ENCODE data around the gene EEF1AKMT2. TPM values are rescaled to one million over a fixed set of nuclear protein-coding genes. Genes with fewer than 3 reads are reported as not detected.

EEF1AKMT2 gene
- total RNA-seq, 1 donor from 2014 or later: 12.5 TPM

DNA sequence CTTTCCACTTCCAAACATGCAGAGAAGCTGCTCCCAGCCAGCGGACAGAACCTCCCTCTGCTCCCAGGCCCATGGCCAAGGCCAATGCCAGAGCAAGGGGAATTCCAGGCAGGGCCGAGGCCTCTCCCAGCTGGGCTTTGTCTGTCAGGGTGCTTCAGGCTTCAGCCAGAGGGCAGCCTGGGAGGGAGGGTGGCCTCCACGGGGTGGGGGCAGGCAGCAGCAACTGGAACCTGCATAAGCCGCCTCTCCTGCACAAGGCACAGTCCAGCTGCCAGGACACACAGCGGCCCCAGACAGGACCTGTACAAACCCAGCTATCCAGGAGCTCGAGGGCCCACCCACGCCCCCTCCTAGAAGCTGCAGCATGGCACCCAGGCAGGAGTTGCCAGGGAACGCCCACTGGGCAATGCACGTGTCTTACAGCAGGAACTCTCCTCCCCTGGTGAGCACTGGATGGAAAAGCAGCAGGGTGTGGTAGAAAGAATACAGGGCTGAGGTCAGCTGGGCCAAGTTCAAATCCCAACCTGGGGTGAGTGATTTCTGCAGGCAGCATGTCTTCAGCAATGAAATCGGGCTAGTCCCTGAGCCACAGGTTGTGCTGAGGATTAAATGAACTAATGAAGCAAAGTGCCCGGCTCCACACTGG lies 55.1 kb downstream of the EEF1AKMT2 start:
- peaks cover 9% of the 10 kb centered on the region for H3K27me3 Mint-ChIP-seq (ENCODE audit: unreplicated experiment)
- no peaks in the 10 kb centered on the region for H3K9me3 Mint-ChIP-seq (ENCODE audit: unreplicated experiment)
- H3K36me3 Mint-ChIP-seq (ENCODE audit: low read depth, unreplicated experiment): peaks cover 8% of the 10 kb centered on the region
- H3K27ac Mint-ChIP-seq (ENCODE audit: unreplicated experiment): no peak overlapping the region
- peaks cover 38% of the 10 kb centered on the region for H3K4me1 Mint-ChIP-seq (ENCODE audit: unreplicated experiment)
- TF ChIP-seq, protein P1, sequence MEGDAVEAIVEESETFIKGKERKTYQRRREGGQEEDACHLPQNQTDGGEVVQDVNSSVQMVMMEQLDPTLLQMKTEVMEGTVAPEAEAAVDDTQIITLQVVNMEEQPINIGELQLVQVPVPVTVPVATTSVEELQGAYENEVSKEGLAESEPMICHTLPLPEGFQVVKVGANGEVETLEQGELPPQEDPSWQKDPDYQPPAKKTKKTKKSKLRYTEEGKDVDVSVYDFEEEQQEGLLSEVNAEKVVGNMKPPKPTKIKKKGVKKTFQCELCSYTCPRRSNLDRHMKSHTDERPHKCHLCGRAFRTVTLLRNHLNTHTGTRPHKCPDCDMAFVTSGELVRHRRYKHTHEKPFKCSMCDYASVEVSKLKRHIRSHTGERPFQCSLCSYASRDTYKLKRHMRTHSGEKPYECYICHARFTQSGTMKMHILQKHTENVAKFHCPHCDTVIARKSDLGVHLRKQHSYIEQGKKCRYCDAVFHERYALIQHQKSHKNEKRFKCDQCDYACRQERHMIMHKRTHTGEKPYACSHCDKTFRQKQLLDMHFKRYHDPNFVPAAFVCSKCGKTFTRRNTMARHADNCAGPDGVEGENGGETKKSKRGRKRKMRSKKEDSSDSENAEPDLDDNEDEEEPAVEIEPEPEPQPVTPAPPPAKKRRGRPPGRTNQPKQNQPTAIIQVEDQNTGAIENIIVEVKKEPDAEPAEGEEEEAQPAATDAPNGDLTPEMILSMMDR (IDR thresholded peaks at IDR 0.05; ENCODE audit: unreplicated experiment): no peak
- H3K4me3 Mint-ChIP-seq (ENCODE audit: unreplicated experiment): no peak overlapping the region
- DNase-seq (ENCODE audit: low spot score): no peak

DNA sequence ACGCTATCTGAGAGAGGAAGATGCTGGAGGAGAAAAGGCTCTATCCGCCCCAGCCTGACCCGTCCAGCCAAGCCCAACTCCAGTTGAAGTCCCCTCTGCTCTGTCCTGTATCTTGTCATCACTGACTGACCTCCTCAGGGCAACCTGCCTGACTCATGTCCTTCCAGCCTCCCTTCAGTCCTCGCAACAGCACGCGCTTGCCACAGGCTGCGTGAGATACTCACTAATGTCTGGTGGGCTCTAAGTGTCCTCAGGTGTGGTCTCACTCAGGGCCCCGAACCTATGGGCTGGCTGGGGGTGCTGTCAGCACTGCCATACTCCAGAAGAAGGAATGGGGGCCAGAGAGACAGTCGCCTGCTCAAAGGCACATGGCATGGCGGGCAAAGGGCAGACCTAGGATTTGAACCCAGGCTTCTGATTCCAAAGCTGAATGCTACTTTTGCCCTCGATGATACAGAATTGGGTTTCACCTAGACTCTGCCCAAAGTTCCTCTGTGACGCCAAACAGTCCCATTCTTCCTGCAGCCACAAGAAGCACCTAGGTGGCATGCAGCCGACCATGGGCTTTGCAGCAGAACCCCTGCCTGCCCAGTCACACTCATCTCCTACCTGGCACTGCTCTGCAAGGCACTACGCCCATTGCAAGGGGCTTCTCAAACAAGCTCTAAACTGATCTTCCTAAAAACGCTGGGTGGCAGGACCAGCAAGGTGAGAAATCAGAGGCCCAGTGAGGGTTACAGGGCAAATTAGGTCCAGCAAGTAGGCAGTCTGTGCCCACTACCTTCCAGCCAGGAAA lies 56.0 kb downstream of the EEF1AKMT2 start:
- DNase-seq (ENCODE audit: low spot score): no peak
- Mint-ChIP-seq H3K4me1 (ENCODE audit: unreplicated experiment) (peaks cover 29% of the 10 kb centered on the region), H3K27me3 (ENCODE audit: unreplicated experiment) (peaks cover 9% of the 10 kb centered on the region), H3K36me3 (ENCODE audit: low read depth, unreplicated experiment) (peaks cover 8% of the 10 kb centered on the region), H3K27ac (ENCODE audit: unreplicated experiment) (no peak overlapping the region), H3K9me3 (ENCODE audit: unreplicated experiment) (no peaks in the 10 kb centered on the region), H3K4me3 (ENCODE audit: unreplicated experiment) (no peak overlapping the region)
- TF ChIP-seq, protein P1 (IDR thresholded peaks at IDR 0.05; ENCODE audit: unreplicated experiment): no peak

- H3K9me3 Mint-ChIP-seq (ENCODE audit: unreplicated experiment): no peaks in the 10 kb centered on the region
- DNase-seq (ENCODE audit: low spot score): no peak
- H3K4me3 Mint-ChIP-seq (ENCODE audit: unreplicated experiment): peak overlapping the region; percentile 15
- peaks cover 23% of the 10 kb centered on the region for H3K4me1 Mint-ChIP-seq (ENCODE audit: unreplicated experiment)
- peaks cover 12% of the 10 kb centered on the region for H3K36me3 Mint-ChIP-seq (ENCODE audit: low read depth, unreplicated experiment)
- TF ChIP-seq, protein P1 (IDR thresholded peaks at IDR 0.05; ENCODE audit: unreplicated experiment): no peak
- no peak overlapping the region for H3K27ac Mint-ChIP-seq (ENCODE audit: unreplicated experiment)
- peaks cover 9% of the 10 kb centered on the region for H3K27me3 Mint-ChIP-seq (ENCODE audit: unreplicated experiment)
Measured at GRCh38 chr10:124734311-124735166, 57.1 kb downstream of the EEF1AKMT2 start.

DNA sequence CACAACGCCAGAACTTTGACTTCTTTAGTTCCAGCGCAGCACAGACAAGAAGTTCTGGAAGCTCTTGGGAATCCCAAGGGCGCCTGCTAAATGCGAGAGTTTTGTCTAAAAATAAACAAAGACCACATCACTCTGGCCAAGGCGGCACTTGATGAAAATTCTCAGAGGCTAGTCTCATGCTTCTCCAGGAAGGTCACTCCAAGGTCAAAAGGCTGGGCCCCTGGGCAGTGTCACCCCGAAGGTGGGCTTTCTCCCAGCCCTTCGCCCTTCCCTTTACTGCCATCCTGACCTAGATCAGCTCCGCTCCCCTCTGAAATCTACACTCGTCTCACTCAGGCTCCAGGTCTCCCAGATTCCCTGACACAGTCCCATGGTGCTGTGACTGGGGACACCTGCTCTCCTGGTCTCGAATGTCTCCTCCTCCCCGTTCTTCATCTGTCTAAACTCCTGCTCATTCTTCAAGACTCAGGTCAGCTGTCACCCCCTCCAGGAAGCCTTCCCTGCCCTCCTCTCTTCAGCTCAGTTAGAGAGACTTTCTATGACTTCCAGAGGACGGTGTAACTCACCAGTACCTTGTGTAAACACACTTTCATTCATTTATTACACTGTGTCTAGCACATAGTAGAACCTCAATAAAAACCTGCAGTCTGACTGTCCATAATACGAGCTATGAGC lies 58.0 kb downstream of the EEF1AKMT2 start:
- H3K9me3 Mint-ChIP-seq (ENCODE audit: unreplicated experiment): no peaks in the 10 kb centered on the region
- TF ChIP-seq, protein P1 (IDR thresholded peaks at IDR 0.05; ENCODE audit: unreplicated experiment): no peak
- H3K4me1 Mint-ChIP-seq (ENCODE audit: unreplicated experiment): peaks cover 23% of the 10 kb centered on the region
- H3K36me3 Mint-ChIP-seq (ENCODE audit: low read depth, unreplicated experiment): peaks cover 16% of the 10 kb centered on the region
- no peak for DNase-seq (ENCODE audit: low spot score)
- peaks cover 11% of the 10 kb centered on the region for H3K27me3 Mint-ChIP-seq (ENCODE audit: unreplicated experiment)
- H3K27ac Mint-ChIP-seq (ENCODE audit: unreplicated experiment): no peak overlapping the region
- peak overlapping the region; percentile 15 for H3K4me3 Mint-ChIP-seq (ENCODE audit: unreplicated experiment)
